Panc1 (cell line): Measurements from ENCODE around the gene E2F2. TPM values are rescaled to one million over a fixed set of nuclear protein-coding genes. Genes with fewer than 3 reads are reported as not detected.

ENCODE experiments used
- ATAC-seq: fragments of 200-7000 bp; cut with Tn5 transposase; 2 replicates; pipeline ENCODE4 v1.9.1; 2020; ENCODE audit warnings: mild to moderate bottlenecking, moderate library complexity
- BruUV-seq: library from RNA; stranded (reverse); fragments of 400-500 nt; replicated peaks from 2 replicates; lab custom pipeline; 2021; lab: Mats Ljungman, UMichigan
- CTCF ChIA-PET: fragments of 300-600 bp; sonication (Branson Sonifier 250); formaldehyde crosslinking; loops from one replicate; lab custom pipeline; 2022; ENCODE audit warnings: antibody characterized with exemption; lab: Charles Lee
- POLR2A ChIA-PET: fragments of 300-600 bp; sonication (Branson Sonifier 250); formaldehyde crosslinking; loops from one replicate; lab custom pipeline; 2022; ENCODE audit warnings: antibody characterized with exemption; lab: Charles Lee
- DNase-seq: peaks from one replicate; pipeline ENCODE4 v3.0.0-alpha.2; 2010; ENCODE audit warnings: low read depth, low spot score
- H3K27ac ChIP-seq: 2 replicates; pipeline ENCODE4 v1.5.1; 2011; ENCODE audit warnings: mild to moderate bottlenecking, low read length, inconsistent platforms
- H3K27me3 ChIP-seq: fragments of 200-500 bp; sonication (Bioruptor generic); 2 replicates; pipeline ENCODE4 v1.6.0; 2014; ENCODE audit warnings: low read length, inconsistent platforms; ENCODE audit not compliant: control insufficient read depth, insufficient read depth
- H3K36me3 ChIP-seq: fragments of 200-500 bp; sonication (Bioruptor generic); 2 replicates; pipeline ENCODE4 v1.5.1; 2014; ENCODE audit warnings: inconsistent platforms, mild to moderate bottlenecking, low read length, moderate library complexity; ENCODE audit not compliant: control insufficient read depth, insufficient read depth
- H3K4me1 ChIP-seq: 2 replicates; pipeline ENCODE4 v1.5.1; 2011; ENCODE audit warnings: inconsistent platforms, mild to moderate bottlenecking, low read length, moderate library complexity; ENCODE audit not compliant: control insufficient read depth, insufficient read depth
- H3K4me3 ChIP-seq, 2 experiments: 2 replicates each; pipeline ENCODE4 v1.5.1; 2011 to 2012; ENCODE audit warnings: low read depth in 2 of 2, low read length in 2 of 2, mild to moderate bottlenecking in 2 of 2, inconsistent platforms in 1 of 2, moderate library complexity in 1 of 2
- H3K9me3 ChIP-seq: fragments of 200-500 bp; sonication (Bioruptor generic); 2 replicates; pipeline ENCODE4 v1.5.1; 2014; ENCODE audit warnings: low read depth, mild to moderate bottlenecking, inconsistent platforms, low read length, moderate library complexity; ENCODE audit not compliant: control insufficient read depth, insufficient read depth
- CTCF ChIP-seq: fragments of 450-650 bp; IDR thresholded peaks from 2 replicates; pipeline ENCODE4 v1.5.1; 2017; ENCODE audit warnings: mild to moderate bottlenecking
- POLR2AphosphoS5 ChIP-seq: IDR thresholded peaks from 2 replicates; pipeline ENCODE4 v1.6.1; 2012; ENCODE audit warnings: mild to moderate bottlenecking, low read depth, low read length, moderate library complexity
- REST ChIP-seq, 2 experiments: IDR thresholded peaks; 2 replicates each; pipeline ENCODE4 v1.6.1; 2011 to 2012; ENCODE audit warnings: low read depth in 2 of 2, control low read depth in 1 of 2, low read length in 1 of 2, mild to moderate bottlenecking in 1 of 2, moderate library complexity in 1 of 2; ENCODE audit not compliant: insufficient read depth in 1 of 2
- SIN3A ChIP-seq: IDR thresholded peaks from 2 replicates; pipeline ENCODE4 v1.6.1; 2012; ENCODE audit warnings: low read depth, mild to moderate bottlenecking, low read length, moderate library complexity, borderline replicate concordance; ENCODE audit not compliant: insufficient read depth
- TCF7L2 ChIP-seq: IDR thresholded peaks from 2 replicates; pipeline ENCODE4 v1.6.1; 2011; ENCODE audit warnings: mild to moderate bottlenecking, low read depth, low read length, inconsistent platforms
- in situ Hi-C: cut with HindIII; loops from 2 replicates; pipeline ENCODE4 v1.10.0; 2016; ENCODE audit warnings: low sequenced_read_pairs, low pct_unique_long_range_greater_than_20kb
- intact Hi-C: fragments of 100-400 bp; cut with micrococcal nuclease; formaldehyde crosslinking; loops from one replicate; pipeline ENCODE4 v1.10.0; 2022; ENCODE audit not compliant: unreplicated experiment
- total RNA-seq: library from RNA; stranded (reverse); gene quantifications from one replicate; pipeline ENCODE4 v1.2.1, GENCODE V29; 2021; ENCODE audit not compliant: unreplicated experiment

The E2F2 gene
- total RNA-seq, 1 experiment from 2014 or later, result 9.5 TPM

DNA sequence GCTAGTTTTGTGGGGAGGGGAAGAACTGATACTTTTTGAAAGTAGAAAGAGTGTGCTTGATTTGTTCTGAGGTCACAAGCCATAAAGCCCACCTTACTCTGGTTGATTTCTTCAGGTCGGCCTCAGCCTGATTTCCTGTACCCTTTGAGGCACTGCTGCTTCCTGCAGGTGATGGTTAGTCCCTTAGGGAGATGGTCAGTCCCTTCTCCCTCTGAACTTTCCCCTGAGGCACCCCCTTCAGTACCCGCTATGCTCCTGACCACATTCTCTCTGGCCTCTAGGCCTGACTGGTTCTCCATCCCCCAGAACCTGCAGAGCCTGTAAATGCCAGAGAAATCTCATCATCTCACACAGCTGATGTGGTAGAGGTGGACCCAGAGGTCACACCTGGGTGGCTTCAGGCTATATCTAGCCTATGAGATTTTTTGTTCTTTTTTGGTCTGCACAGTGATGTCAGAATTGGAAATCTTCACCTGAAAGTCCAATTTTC, 43.3 kb upstream of the E2F2 start:
- no TSS peak for BruUV-seq
- ATAC-seq (no peak), DNase-seq (no peak)
- H3K4me3 ChIP-seq, result no peak overlapping the region
- intact Hi-C loops (no loop called here), in situ Hi-C loops (no loop called here)
- no peaks in the 10 kb centered on the region for H3K9me3 ChIP-seq
- ChIA-PET POLR2A (no interaction called here), CTCF (no interaction called here)
- peaks cover 17% of the 10 kb centered on the region for H3K4me1 ChIP-seq
- H3K36me3 ChIP-seq, result no peaks in the 10 kb centered on the region
- TF ChIP-seq CTCF, result no peak
- no peak for TF ChIP-seq REST (IDR thresholded peaks at IDR 0.05; ENCODE audit: insufficient read depth in 1 of 2, low read depth in 2 of 2, low read length in 1 of 2)
- TF ChIP-seq SIN3A, result no peak
- TF ChIP-seq TCF7L2, result no peak
- no peak for TF ChIP-seq POLR2AphosphoS5
- H3K27me3 ChIP-seq, result no peaks in the 10 kb centered on the region
- no peak overlapping the region for H3K27ac ChIP-seq

- CTCF ChIA-PET, result interaction anchor here (0.9 to 1.1 kb wide), 2 partner anchors 61 to 63 kb away, joined by 3 to 6 read pairs; no protein-coding TSS in a partner anchor
- in situ Hi-C loops, result no loop called here
- DNase-seq (no peak), ATAC-seq (no peak)
- Histone ChIP-seq H3K36me3 (no peaks in the 10 kb centered on the region), H3K27me3 (no peaks in the 10 kb centered on the region), H3K4me1 (peaks cover 21% of the 10 kb centered on the region), H3K27ac (no peak overlapping the region), H3K9me3 (no peaks in the 10 kb centered on the region), H3K4me3 (no peak overlapping the region)
- TF ChIP-seq REST (IDR thresholded peaks at IDR 0.05; ENCODE audit: insufficient read depth in 1 of 2, low read depth in 2 of 2, low read length in 1 of 2) (no peak), TCF7L2 (no peak), CTCF (no peak), SIN3A (no peak), POLR2AphosphoS5 (no peak)
- BruUV-seq, result no TSS peak
- intact Hi-C loops, result no loop called here
- POLR2A ChIA-PET, result no interaction called here
These were observed 42.6 kb upstream of the E2F2 start for GRCh38 chr1:23573574-23574182.
